ENCODE data around the gene SPDL1.

DNA sequence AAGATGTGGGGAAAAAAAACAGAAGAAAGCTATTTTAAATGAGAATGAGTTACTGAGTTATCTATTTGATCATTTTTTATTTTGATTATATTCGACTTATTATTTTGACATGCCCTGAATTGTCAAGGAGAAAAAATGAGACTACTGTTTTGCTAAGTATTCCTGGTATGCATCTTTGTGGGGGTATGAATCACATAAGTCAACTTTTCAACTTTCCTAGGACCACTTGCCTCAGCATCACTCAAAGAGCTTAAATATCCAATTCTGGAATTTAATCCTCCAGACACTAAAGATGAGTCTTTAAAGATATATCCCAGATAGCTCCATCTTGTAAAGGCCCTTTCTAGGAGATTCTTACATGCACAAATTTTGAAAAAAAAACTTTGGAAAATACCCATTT, 17.4 kb upstream of the SPDL1 start:
- TF ChIP-seq, protein P1, sequence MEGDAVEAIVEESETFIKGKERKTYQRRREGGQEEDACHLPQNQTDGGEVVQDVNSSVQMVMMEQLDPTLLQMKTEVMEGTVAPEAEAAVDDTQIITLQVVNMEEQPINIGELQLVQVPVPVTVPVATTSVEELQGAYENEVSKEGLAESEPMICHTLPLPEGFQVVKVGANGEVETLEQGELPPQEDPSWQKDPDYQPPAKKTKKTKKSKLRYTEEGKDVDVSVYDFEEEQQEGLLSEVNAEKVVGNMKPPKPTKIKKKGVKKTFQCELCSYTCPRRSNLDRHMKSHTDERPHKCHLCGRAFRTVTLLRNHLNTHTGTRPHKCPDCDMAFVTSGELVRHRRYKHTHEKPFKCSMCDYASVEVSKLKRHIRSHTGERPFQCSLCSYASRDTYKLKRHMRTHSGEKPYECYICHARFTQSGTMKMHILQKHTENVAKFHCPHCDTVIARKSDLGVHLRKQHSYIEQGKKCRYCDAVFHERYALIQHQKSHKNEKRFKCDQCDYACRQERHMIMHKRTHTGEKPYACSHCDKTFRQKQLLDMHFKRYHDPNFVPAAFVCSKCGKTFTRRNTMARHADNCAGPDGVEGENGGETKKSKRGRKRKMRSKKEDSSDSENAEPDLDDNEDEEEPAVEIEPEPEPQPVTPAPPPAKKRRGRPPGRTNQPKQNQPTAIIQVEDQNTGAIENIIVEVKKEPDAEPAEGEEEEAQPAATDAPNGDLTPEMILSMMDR (IDR thresholded peaks at IDR 0.05; ENCODE audit: insufficient read depth, low read length) = no peak
- no peak for TF ChIP-seq SPI1 (IDR thresholded peaks at IDR 0.05; ENCODE audit: borderline replicate concordance, low read depth)
- TF ChIP-seq POLR2AphosphoS5 (IDR thresholded peaks at IDR 0.05; ENCODE audit: low read depth) = no peak
- no peak for TF ChIP-seq GABPA (IDR thresholded peaks at IDR 0.05; ENCODE audit: low read depth)
